ENCODE results near the gene PIWIL1.

PIWIL1 gene

DNA sequence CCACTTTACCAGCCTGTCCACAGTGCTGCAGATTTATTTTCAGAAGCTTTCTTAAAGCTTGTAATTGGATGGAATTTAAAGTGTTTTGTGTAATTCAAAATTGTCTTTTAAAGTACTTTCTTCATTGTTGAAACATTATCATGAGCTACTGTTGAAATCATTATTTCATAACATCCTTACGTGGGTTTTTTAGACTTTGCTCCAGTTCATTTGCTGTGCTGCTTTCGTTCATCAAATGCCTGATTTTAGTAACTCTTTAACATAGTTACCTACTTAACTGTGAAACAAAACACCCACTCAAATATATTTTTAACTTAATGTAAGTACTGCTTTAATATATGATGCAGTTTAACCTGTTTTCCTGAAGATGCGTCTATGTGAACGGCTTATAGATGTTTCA lies 47.5 kb downstream of the PIWIL1 start:
- H3K36me3 Mint-ChIP-seq: no peaks in the 10 kb centered on the region
- peaks cover 5% of the 10 kb centered on the region for H3K4me1 Mint-ChIP-seq

DNA sequence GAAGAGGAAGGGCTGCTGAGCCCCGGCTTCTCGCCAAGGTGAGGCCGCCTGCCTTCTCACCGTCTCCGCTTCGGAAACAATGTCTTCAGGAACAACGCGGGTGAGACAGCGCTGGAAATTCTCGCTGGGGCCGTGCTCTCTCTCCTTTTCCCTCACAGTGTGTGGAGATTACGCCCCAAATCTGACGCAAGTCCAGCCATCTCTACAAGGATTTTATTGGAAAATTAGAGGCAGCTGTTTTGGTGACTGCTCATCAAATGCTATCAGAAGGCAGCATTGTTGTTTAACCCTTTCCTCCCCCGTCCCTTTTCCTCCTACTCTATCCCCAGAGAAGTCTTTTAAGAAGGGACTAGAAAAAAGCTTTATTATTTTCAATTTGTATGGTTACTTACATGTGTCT lies 53.5 kb downstream of the PIWIL1 start:
- Mint-ChIP-seq H3K27me3 (peaks cover 4% of the 10 kb centered on the region), H3K9me3 (peaks cover 3% of the 10 kb centered on the region), H3K4me3 (no peak overlapping the region), H3K4me1 (peaks cover 5% of the 10 kb centered on the region), H3K27ac (no peak overlapping the region), H3K36me3 (no peaks in the 10 kb centered on the region)

More for the DNA sequence above, 47.5 kb downstream of the PIWIL1 start:
- Mint-ChIP-seq H3K27me3 (peaks cover 5% of the 10 kb centered on the region), H3K4me3 (no peak overlapping the region), H3K27ac (no peak overlapping the region), H3K9me3 (peaks cover 9% of the 10 kb centered on the region)

DNA sequence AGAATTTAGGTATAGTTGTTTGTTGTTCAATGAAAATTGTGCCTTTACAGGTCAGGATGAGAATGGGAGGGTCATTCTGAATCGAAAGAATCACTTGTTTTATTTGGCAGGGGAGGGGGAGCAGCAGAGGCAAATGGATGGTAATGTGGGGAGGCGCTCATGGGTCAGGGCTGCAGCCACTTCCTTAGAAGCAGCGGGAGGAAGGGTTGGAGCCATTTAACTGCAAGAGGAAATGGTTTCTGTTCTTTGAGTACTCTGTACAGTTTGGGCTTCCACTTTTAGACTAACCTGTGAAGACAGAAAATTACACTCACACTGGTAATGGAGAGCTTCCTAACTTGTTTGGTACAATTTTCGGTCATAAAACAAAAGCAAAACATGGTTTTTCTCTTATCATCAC lies 57.2 kb downstream of the PIWIL1 start:
- peaks cover 7% of the 10 kb centered on the region for H3K27me3 Mint-ChIP-seq
- H3K9me3 Mint-ChIP-seq: no peaks in the 10 kb centered on the region
- H3K36me3 Mint-ChIP-seq: no peaks in the 10 kb centered on the region
- H3K27ac Mint-ChIP-seq: no peak overlapping the region
- H3K4me1 Mint-ChIP-seq: no peaks in the 10 kb centered on the region
- H3K4me3 Mint-ChIP-seq: no peak overlapping the region

DNA sequence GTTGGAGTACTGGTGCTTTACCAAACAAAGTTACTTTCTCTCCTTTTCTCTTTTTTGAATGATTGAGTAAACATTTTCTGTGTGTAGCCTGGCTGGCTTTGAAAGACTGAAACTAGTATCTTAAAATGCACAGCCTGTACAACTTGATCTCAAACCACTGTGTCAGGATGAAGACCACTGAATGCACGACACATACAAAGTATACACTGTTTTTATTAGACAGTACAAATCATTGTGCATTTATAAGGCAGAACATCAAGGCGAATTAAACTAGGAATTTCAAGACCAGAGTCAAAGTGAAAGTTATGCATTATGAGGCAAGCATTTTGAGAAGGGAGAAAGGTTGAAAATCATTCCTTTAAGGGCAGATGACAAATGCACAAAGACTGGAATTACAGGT lies 59.0 kb downstream of the PIWIL1 start:
- H3K4me1 Mint-ChIP-seq: no peaks in the 10 kb centered on the region
- no peak overlapping the region for H3K4me3 Mint-ChIP-seq
- peaks cover 9% of the 10 kb centered on the region for H3K27me3 Mint-ChIP-seq
- no peak overlapping the region for H3K27ac Mint-ChIP-seq
- no peaks in the 10 kb centered on the region for H3K9me3 Mint-ChIP-seq
- no peaks in the 10 kb centered on the region for H3K36me3 Mint-ChIP-seq

DNA sequence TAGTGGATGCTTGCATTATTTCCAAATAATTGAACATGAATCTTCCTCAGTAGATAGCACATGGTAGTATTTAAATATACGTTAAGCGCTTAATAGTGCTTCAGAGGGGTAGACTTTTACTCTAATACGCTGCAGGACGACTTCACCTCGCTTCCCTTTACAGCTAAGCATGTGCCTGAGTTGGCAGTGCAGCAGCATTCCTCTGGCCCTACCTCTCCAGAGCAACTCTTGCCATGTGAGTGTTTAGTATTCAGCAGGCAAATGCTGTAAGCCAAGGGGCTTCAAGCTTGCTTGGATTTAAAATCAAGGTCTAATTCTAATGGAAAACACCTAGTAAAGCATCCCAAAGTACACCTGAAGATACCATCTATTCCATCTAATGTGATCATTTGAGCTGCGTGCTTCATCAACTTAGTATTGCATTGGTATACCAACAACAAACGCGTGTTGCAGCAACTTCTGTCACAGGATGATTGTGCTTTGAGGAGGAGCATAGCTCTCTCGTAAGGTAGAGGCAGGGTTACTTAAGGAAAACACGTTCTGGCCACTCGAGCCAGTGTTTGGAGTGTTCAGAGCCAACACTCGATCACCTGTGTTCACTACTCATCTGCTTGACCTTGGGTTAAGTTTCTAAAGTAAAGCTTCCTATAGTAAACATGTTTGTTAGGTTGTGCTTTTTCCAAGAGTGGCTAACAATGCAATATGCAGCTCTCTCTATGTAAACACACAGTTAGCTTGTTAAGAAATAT lies 60.6 kb downstream of the PIWIL1 start:
- Mint-ChIP-seq H3K4me3 (no peak overlapping the region), H3K4me1 (no peaks in the 10 kb centered on the region), H3K27me3 (peaks cover 9% of the 10 kb centered on the region), H3K27ac (no peak overlapping the region), H3K9me3 (no peaks in the 10 kb centered on the region), H3K36me3 (no peaks in the 10 kb centered on the region)

DNA sequence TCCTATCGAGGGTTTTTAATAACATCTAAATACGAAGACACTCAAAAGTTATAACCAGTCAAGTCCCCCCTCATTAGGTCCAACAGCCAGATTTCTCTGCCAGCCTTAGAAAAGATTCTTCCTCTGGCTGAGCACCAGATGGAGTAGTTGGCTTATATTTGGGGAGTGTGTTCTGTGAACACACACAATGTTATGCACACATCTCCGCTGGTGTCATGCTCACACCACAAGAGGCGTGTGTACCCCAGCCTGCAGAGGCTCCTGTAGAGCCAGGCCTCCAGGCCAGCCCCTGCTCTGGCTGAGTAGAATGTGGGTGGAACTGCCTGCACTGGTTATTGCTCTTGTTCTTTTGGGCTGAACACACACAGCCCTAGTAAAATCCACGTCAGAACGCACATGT lies 64.0 kb downstream of the PIWIL1 start:
- no peaks in the 10 kb centered on the region for H3K4me1 Mint-ChIP-seq
- no peak overlapping the region for H3K4me3 Mint-ChIP-seq
- peaks cover 6% of the 10 kb centered on the region for H3K27me3 Mint-ChIP-seq
- no peaks in the 10 kb centered on the region for H3K9me3 Mint-ChIP-seq
- H3K27ac Mint-ChIP-seq: no peak overlapping the region
- H3K36me3 Mint-ChIP-seq: no peaks in the 10 kb centered on the region

DNA sequence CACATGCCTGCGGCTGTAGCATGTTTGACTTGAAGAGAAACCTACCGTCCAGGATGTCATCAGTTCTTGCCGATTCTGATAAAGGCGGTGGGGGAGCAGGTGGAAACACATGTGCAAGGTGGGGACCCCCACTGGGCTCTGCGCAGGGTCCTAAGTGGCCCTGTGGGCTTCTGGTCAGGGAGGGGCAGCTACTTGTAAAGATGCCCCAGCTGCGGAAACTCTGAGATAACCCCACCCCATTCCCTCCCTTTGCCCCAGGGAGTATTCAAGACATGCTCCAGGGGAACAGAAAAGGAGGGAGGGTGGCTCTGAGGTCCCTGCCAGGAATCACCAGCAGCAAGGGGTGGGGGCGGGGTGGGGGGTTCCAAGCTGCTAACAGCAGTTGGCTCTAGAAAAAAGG lies 67.6 kb downstream of the PIWIL1 start:
- Mint-ChIP-seq H3K9me3 (no peaks in the 10 kb centered on the region), H3K4me3 (no peak overlapping the region), H3K36me3 (no peaks in the 10 kb centered on the region), H3K27ac (no peak overlapping the region), H3K27me3 (peaks cover 5% of the 10 kb centered on the region), H3K4me1 (no peaks in the 10 kb centered on the region)

DNA sequence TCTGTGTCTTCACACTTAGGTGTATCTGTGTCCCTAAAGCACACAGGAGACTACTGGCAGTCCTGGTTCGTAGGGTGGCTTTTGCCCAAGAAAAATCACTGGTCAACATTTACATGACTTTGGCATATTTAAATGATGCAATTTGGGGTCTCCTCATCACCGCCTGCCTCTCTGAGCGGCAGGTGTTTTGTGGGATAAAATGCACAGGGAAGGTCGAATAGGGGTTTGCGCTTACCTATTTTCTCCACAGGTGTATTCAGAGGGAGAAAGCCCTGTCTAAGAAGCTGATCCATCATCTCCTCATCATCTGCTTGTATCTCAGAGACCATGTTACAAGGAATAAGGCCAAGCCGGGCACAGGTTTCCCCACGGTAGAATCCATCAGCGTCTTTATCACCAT lies 74.7 kb downstream of the PIWIL1 start:
- Mint-ChIP-seq H3K27me3 (peaks cover 1% of the 10 kb centered on the region), H3K27ac (no peak overlapping the region), H3K4me3 (no peak overlapping the region), H3K36me3 (no peaks in the 10 kb centered on the region), H3K9me3 (no peaks in the 10 kb centered on the region), H3K4me1 (no peaks in the 10 kb centered on the region)

DNA sequence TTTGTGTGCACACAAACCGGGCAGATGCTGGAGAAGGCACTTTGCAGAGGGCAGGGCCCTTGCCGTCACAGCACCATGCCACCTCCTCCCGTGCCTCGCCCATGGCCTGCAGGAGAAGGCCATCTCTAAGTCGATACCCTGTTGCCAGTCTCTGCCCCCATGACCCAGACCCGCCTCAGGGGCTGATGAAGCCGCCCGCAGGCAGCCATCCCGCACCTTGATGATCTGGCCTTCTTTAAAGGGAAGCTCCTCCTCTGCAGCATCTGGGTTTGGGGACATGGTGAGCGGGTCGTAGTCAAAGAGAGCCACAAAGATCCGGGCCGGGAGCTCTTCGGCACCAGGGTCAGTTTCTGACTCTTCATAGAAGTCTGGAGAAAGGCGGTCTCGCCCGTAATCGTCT lies 76.2 kb downstream of the PIWIL1 start:
- H3K36me3 Mint-ChIP-seq: no peaks in the 10 kb centered on the region
- H3K9me3 Mint-ChIP-seq: no peaks in the 10 kb centered on the region
- no peak overlapping the region for H3K27ac Mint-ChIP-seq
- no peak overlapping the region for H3K4me3 Mint-ChIP-seq
- H3K4me1 Mint-ChIP-seq: no peaks in the 10 kb centered on the region
- peaks cover 1% of the 10 kb centered on the region for H3K27me3 Mint-ChIP-seq

DNA sequence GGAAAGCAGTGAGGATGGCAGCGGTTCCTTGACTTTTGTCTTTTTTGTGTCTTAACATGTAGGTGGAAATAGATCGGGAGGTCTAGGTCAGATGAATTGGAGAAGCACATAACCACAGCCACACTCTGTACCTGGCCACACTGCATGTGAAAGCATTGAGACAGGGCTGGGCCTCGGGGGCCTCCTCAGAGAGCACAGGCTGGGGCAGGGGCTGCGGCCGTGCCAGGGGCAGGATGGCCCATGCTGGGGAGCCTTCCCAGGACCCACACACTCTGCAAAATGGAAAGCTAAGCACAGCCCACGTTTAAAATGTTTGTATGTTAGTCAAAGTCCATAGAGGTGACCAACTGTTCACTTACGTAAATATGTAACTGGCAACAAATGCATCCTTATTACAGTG lies 76.7 kb downstream of the PIWIL1 start:
- no peaks in the 10 kb centered on the region for H3K9me3 Mint-ChIP-seq
- H3K4me1 Mint-ChIP-seq: no peaks in the 10 kb centered on the region
- H3K27ac Mint-ChIP-seq: no peak overlapping the region
- no peaks in the 10 kb centered on the region for H3K36me3 Mint-ChIP-seq
- H3K4me3 Mint-ChIP-seq: no peak overlapping the region
- peaks cover 1% of the 10 kb centered on the region for H3K27me3 Mint-ChIP-seq

DNA sequence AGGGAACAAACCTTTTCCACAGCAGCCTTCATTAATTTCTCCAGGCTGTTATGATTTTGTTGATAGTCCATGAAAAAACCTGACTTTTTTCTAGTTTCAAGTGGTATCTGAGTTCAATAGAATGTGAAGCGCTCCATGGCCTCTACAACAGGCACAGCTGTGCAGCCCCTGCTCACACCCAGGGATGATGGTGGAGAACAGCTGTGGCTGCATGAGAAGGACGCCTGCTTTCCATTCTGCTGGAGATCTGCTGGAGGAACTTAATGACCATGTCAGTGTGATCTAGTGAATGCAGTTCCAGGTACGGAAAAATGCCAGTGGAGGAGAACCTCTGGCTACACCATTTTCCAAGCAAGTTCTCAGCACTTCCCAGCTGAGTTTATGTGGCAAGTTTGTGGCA lies 80.6 kb downstream of the PIWIL1 start:
- Mint-ChIP-seq H3K9me3 (no peaks in the 10 kb centered on the region), H3K4me3 (no peak overlapping the region), H3K27me3 (peaks cover 3% of the 10 kb centered on the region), H3K27ac (no peak overlapping the region), H3K4me1 (no peaks in the 10 kb centered on the region), H3K36me3 (no peaks in the 10 kb centered on the region)

DNA sequence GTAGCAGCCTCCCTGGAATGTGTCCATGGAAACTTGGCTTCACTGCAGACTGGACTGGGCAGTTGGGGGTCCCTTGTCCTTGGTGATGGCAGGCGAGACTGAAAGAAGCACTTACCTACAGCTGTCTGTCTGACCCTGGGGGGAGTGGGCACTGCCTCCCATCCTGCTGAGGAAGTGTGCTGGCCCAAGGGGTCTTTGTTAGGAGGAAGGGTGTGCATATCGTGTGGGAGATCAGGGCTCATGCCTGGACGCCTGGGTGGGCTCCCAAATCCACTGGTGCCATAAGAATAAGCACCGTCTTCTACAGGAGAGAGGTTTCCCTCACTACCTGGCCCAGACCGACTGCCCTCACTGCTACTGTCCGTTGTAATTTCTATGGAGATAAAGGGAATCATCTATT lies 81.4 kb downstream of the PIWIL1 start:
- Mint-ChIP-seq H3K36me3 (no peaks in the 10 kb centered on the region), H3K4me1 (no peaks in the 10 kb centered on the region), H3K27ac (no peak overlapping the region), H3K4me3 (no peak overlapping the region), H3K27me3 (peaks cover 3% of the 10 kb centered on the region), H3K9me3 (no peaks in the 10 kb centered on the region)

DNA sequence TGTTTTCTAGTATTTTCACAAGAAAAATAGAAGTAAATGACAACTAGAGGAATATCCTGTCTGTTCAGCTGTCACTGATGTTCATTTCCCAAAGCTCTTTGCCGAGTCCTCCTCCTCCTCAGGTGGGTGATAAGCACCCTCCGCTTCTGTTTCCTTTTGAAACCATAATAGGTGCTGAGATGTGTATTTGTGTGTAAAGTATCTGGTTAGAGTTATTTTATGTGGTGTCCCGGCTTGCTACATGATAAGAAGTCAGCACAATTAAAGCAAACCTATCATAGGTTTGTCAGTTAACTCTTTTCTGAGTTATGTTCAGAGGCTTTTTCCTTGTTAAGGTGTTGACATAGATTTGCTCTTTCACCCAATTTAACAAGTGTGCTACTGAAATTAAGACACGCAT lies 82.4 kb downstream of the PIWIL1 start:
- H3K9me3 Mint-ChIP-seq: no peaks in the 10 kb centered on the region
- H3K4me1 Mint-ChIP-seq: no peaks in the 10 kb centered on the region
- H3K36me3 Mint-ChIP-seq: no peaks in the 10 kb centered on the region
- no peak overlapping the region for H3K4me3 Mint-ChIP-seq
- H3K27ac Mint-ChIP-seq: no peak overlapping the region
- H3K27me3 Mint-ChIP-seq: peaks cover 3% of the 10 kb centered on the region

DNA sequence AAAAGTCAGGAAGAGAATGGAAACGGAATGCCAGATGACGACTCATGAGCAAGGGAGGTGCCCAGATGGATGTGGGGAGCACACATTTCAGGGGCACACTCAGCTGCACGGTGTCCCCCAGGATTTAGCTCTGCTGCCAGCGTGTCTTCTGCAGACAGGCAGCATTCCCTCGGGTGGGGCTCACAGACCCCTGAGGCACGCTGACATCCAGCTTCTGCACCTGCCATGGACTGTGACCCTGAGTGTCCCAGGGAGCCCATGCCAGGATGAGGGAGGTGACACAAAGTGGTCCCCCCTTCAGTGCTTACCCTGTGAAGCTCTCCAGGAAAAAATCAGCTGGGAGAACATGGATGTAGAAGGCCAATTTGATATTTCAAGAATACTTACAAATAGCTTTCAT lies 84.2 kb downstream of the PIWIL1 start:
- Mint-ChIP-seq H3K9me3 (no peaks in the 10 kb centered on the region), H3K36me3 (no peaks in the 10 kb centered on the region), H3K4me3 (no peak overlapping the region), H3K27ac (no peak overlapping the region), H3K27me3 (peaks cover 2% of the 10 kb centered on the region), H3K4me1 (no peaks in the 10 kb centered on the region)

All from activated naive CD4-positive, alpha-beta T cell treated with anti-CD3 and anti-CD28 coated beads, Interleukin-2, amount 50 U/mL, for 24 hours (primary cell).